A549 treated with CORT108297 at 1 μM for 4 hours (cell line): ENCODE data around the gene UPF1. TPM values are rescaled to one million over a fixed set of nuclear protein-coding genes. Genes with fewer than 3 reads are reported as not detected.

Experiments used
- total RNA-seq: library from RNA; stranded (reverse); fragments of 200-300 nt; extraction: Qiagen RNA extraction; gene quantifications from 5 replicates; pipeline ENCODE4 v1.2.3, GENCODE V29; 2022

UPF1 gene
- 33.1 to 46.1 TPM (median 41.4 TPM) in 5 replicates for total RNA-seq

GRCh38 chr19:18831524-18832305 lies at the start of gene UPF1:
Gene UPF1, plus strand, starts transcription at chr19:18831959. Its CDS starts 251 bp downstream, at chr19:18832210.

GRCh38 chr19:18790566-18791314 lies 41.0 kb upstream of the UPF1 start, which contains the start of gene COMP:
Gene COMP, minus strand, starts transcription at chr19:18791305. Its CDS starts 36 bp downstream, at chr19:18791269.

GRCh38 chr19:18895824-18896341 lies 64.1 kb downstream of the UPF1 start, which contains the start of gene CERS1:
Gene CERS1, minus strand, starts transcription at chr19:18896158. Its CDS starts 86 bp downstream, at chr19:18896072.

Other genes starting within 250 kb of the UPF1 start
- 36.5 to 63.0 TPM (median 58.2 TPM) in 5 replicates for gene REX1BD, start 243.2 kb upstream of the UPF1 start, total RNA-seq
- 2.5 to 6.0 TPM (median 4.5 TPM) in 5 replicates for gene CRLF1, start 225.2 kb upstream of the UPF1 start, total RNA-seq
- 3.9 to 6.7 TPM (median 5.9 TPM) in 5 replicates for gene TMEM59L, start 219.1 kb upstream of the UPF1 start, total RNA-seq
- 2.2 to 4.2 TPM (median 3.3 TPM) in 5 replicates for gene KLHL26, start 194.9 kb upstream of the UPF1 start, total RNA-seq
- 3.4 to 5.5 TPM (median 4.2 TPM) in 5 replicates for gene CRTC1, start 148.3 kb upstream of the UPF1 start, total RNA-seq
- gene COMP, start 40.7 kb upstream of the UPF1 start, total RNA-seq: 0.04 to 0.06 TPM (median 0.05 TPM) in 4 of 5 replicates, not detected in the other
- 4.4 to 6.0 TPM (median 5.6 TPM) in 5 replicates for gene CERS1, start 64.2 kb downstream of the UPF1 start, total RNA-seq
- gene COPE, start 87.4 kb downstream of the UPF1 start, total RNA-seq: 137 to 173 TPM (median 169 TPM) in 5 replicates
- 32.4 to 48.7 TPM (median 44.7 TPM) in 5 replicates for gene DDX49, start 87.8 kb downstream of the UPF1 start, total RNA-seq
- 24.1 to 36.1 TPM (median 32.1 TPM) in 5 replicates for gene HOMER3, start 109.3 kb downstream of the UPF1 start, total RNA-seq
- gene SUGP2, start 201.6 kb downstream of the UPF1 start, total RNA-seq: 23.8 to 34.5 TPM (median 33.0 TPM) in 5 replicates
- 24.2 to 30.9 TPM (median 29.9 TPM) in 5 replicates for gene ARMC6, start 201.6 kb downstream of the UPF1 start, total RNA-seq
- gene SLC25A42, start 232.0 kb downstream of the UPF1 start, total RNA-seq: 0.44 to 1.2 TPM (median 0.67 TPM) in 5 replicates